ENCODE measurements around the gene AFF2.
"Not testable (repeated sequence)": the region's sequence is repeated elsewhere in the genome, so short reads cannot be mapped to it uniquely, and the experiment has no call there.

AFF2 gene

GRCh38 chrX:148633218-148633908 lies 132.9 kb downstream of the AFF2 start:
- no peak for DNase-seq

GRCh38 chrX:148634591-148634990 lies 134.2 kb downstream of the AFF2 start:
- DNase-seq: no peak

GRCh38 chrX:148643460-148643859 lies 143.0 kb downstream of the AFF2 start:
- no peak for DNase-seq

DNA sequence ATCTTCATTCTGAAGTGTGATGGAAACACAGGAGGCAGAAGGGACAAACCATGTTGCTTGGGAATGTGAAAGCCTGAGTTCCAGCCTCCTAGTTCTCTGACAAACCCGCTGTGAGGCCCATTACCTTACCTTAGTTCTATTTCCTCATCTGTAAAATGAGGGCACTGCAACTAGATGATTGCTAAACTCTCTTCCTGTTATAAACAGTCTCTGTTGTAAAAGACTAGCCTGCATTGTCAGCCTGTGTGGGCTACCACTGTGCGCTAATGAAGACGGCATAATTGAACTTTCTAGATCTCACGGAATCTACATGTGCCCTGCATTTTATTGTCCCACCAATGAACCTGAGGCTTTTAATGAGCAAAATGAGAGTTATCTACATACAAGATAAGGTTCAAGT lies 147.2 kb downstream of the AFF2 start:
- no peak for DNase-seq

- DNase-seq: no peak
Observed at GRCh38 chrX:148649145-148649795, 148.9 kb downstream of the AFF2 start.

GRCh38 chrX:148658115-148658730 lies 157.8 kb downstream of the AFF2 start:
- DNase-seq: no peak

DNA sequence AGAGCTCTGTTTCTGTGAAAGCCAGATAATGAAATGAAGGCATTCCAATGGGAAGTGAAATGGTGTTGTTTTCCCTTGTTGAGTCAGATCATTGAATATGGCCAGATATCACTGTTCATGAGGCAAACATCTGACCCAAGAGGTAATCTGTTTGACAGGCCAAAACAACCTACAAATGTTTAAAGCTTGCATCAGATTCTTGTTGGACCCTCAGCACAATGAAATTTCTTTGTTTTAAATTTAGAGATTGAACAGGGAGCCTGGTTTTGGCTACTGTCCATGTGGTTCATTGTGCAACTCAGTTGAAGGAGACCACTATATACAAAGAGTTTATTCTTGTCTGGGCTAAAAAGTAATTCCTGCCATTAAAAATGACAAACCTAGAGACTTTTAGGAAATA lies 159.1 kb downstream of the AFF2 start:
- DNase-seq: no peak

DNA sequence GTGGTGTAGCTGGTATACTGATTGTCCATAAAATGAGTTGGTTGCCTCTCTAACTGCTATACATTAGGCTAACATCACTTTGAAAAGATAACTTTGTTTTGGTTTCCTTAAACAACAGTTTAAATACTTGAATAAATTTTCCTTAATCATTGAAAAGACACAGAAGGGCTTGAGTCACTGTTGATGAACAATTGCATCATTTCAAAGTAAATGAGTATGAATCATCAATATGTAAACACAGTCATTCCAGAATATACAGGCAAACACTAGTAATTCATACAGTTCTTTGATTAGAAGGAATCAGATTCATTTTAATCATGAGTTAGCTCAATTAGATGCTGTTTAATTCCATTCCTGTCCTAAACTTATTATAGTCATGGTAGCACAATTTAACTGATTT lies 160.6 kb downstream of the AFF2 start:
- DNase-seq: no peak

- no peak for DNase-seq
Observed at GRCh38 chrX:148662014-148662413, 161.6 kb downstream of the AFF2 start.

DNA sequence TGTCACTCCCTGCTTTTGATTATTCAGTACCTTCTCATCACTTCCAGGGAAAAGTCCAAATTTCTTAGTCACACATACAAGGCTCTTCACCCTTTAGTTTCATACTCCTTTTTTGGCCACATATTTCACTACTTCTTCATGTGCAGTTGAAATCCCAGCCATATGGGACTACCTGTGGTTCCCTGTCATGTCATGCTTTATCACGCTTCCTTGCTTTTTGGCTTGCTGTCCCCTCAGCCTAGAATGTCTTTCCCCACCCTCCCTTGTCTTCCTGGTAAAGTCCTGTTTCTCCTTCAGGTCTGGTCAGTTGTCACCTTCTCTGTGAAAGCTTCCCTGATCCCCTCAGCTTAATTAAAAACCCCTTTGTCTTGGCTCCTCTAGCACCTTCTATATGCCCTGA lies 163.8 kb downstream of the AFF2 start:
- no peak for DNase-seq

DNA sequence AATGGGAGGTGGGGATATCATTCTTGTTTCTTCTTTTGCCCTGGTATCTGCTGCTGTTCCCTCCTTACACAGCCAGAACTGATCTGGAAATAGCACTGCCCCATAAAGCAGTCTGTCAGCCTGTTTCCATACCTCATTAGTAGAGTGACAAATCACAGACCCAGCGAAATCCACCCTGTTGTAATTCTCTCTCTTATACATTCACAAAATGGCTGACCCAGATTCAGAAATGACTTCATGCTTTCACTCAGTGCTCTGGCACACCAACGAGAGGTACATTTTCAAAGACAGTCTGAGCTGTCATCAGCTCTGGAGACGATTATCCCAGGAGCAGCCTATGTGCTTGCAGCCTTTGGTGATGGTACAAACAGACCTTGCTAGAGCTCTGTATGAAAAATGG lies 164.6 kb downstream of the AFF2 start:
- no peak for DNase-seq

DNA sequence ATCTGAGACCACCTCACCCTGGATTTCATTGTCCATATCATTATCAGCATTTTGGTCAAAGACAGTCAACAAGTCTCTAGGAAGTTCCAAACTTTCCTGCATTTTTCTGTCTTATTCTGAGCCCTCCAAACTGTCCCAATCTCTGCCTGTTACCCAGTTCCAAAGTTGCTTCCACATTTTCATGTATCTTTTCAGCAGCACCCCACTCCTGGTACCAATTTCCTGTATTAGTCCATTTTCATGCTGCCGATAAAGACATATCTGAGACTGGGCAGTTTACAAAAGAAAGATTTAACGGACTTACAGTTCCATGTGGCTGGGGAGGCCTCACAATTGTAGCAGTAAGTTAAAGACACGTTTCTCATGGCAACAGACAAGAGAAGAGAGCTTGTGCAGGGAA lies 168.8 kb downstream of the AFF2 start:
- DNase-seq: not testable (repeated sequence)

DNA sequence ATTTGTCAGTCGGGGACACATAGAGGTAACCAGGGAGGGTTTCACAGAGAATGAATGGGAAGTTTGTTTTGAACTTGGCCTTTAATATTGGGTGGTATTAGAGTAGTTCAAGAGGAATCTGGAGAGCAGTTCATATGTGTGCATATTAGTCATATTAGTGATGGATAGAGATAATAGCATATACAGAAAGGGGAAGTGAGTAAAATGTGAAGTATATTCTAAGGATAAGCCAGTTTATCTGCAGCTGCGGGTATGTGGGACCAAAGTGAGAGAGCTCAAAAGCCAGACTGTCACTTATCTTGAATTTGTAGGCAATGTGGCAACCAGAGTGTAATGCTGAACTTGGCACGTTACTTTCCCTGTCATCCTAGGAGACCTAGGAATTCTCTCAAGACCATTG lies 169.9 kb downstream of the AFF2 start:
- no peak for DNase-seq

DNA sequence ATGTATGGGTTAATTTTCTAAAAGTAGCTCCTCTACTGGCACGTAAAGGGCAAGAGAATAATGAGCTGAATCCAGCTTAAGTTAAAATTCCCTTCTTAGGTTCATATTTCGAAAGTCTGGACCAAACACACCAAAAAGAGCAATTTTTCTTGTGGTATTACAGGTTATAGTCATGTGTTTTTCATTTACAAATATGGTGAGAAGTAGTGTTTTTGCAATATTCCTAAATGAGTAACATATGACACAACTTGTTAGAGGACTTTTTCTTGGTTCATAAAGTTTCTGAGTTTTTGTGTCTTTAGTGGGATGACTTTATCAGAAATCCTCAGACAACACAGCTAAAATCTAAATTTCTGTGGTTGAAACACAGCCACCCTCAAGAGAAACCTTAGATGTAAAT lies 172.1 kb downstream of the AFF2 start:
- no peak for DNase-seq

DNA sequence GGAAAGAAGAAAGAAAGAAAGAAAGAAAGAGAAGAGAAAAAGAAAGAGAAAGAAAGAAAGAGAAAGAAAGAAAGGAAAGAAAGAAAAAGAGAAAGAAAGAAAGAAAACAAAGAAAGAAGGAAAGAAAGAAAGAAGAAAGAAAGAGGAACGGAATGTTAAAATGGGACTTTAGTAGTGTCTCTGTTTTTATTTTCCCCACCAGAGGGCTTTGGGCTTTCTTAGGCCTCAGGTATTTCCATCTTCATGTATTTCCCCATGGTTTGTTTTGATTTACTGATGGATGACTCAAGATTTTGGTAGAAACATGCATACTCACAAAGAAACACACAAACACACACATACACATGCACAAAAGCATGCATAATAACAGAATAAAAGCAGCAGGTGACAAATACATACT lies 181.2 kb downstream of the AFF2 start:
- DNase-seq: no peak

DNA sequence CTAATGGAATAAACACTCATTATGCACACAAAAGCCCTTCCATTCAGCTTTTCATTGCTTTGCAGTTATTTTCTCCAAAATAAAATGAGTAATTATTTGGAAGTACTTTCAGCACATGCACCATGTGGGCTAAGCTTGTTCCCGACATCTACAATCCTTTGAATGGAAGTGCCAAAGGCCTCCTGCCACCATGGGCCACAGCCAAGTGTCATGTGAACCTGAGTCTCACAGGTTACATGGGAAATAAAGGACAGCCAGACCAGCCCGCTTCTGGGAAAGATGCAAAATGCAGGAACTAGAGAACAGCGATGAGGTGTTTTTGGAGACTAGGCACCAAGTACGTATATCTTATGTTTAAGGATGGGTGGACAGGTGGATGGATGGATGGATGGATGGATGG lies 181.8 kb downstream of the AFF2 start:
- no peak for DNase-seq

DNA sequence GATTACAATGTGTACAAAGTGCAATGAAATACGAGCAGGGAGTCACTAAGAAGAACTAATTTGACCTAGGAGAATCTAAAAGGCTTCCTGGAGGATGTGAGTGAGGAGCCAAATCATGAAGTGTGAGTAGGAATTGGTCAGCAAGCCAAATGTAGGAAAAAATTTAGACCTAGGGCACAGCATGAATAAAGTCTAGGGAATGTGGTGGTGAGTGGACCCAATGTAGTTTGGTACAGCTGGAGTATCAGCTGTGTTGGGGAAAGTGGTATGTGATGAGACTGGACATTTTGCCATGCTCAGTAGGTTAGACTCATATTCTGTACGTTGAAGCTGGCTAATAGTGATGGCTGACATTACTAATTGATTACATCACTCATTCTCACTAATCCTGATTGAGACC lies 191.0 kb downstream of the AFF2 start:
- no peak for DNase-seq

DNA sequence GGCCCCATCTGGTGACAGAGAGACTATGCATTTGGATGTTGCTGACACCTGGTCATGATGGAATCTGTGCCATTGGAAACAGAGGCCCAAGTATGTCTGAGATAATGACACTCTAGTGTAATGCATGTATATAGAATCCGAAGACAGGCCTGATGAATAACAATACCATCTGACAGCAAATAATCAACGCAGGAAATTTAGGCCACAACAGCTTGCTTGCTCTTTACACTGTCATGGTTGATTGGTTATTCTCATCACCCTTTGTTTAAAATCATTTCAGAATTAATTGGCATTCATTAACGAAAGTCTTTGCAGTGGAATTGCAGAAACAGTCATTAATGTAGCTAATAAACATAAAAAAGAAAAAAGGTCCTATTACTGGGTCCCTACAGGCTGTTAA lies 194.8 kb downstream of the AFF2 start:
- no peak for DNase-seq

DNA sequence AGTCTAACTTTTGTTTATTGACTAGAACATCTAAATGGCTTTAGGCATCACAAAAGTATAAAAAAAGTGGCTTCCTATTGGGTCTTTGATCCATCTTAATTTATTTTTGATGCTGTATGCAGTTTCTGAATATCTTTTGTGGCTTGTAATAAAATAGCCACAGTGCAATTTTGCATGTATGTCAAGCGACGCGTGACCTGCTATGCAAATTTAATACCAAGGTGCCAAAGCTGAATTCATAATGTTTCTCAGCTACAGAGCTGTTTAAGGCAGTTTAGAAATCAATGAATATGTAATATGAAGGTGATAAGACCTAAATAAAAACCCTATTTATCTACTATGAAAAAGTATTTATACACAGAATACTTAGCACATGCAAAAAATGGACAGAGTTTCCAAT lies 197.8 kb downstream of the AFF2 start:
- no peak for DNase-seq

GRCh38 chrX:148700021-148700420 lies 199.6 kb downstream of the AFF2 start:
- DNase-seq: no peak

GRCh38 chrX:148713981-148714380 lies 213.6 kb downstream of the AFF2 start:
- DNase-seq: no peak

DNA sequence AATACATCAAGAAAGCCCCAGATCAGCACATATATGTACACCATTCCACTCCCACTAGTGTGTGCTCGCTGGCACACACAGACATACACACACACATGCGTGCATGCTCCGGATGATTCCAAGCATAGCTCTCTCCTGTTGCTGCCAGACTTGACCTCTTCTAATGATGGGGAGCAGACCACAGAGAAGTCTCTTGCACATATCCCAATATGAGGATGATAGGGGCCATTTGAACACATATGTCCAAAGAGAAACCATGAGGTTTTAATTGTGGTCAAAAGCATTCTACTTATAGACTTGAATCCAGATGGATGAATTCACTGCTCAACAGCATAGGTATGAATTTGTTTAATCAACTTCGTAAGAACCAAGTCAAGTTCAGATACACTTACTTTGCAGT lies 214.9 kb downstream of the AFF2 start:
- DNase-seq: no peak

DNA sequence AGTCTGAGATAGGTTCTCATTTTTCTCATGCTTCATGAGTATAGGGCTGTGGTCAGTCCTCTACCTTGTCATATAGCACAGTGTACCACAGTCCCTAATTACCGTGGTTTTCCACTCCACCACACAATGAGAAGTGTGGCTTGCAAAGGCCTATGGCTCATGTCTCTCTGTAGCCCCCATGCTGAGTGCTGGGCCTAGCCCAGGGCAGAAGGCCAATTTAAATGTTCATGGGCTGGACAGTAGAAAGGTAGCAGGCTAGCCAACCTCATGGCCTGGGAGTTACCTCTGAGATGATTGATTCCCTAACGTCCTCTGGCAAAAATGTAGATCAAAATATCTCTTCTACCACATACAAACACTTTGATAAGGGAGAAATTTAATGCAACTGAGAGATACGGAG lies 222.5 kb downstream of the AFF2 start:
- no peak for DNase-seq

All from anterior cingulate cortex (tissue), 58 donors.